Adrenal gland (tissue), 5 donors: ENCODE results near the gene RBPMS2.

Source experiments
- CTCF ChIP-seq, 6 experiments: fragments of 450-650 bp in 4 of 6; fragments of 200-600 bp in 2 of 6; sonication (generic) in 1 of 6; IDR thresholded peaks; 1 replicate in 5 of 6; 2 replicates in 1 of 6; pipeline versions ENCODE4 v1.5.1 to v1.8.0; 2016 to 2021; ENCODE audit warnings: antibody characterized with exemption in 6 of 6, mild to moderate bottlenecking in 2 of 6, moderate library complexity in 1 of 6
- POLR2A ChIP-seq, 2 donors: fragments of 450-650 bp; IDR thresholded peaks; one replicate each; pipeline ENCODE4 v1.6.1; 2017; ENCODE audit warnings: antibody characterized with exemption in 2 of 2, mild to moderate bottlenecking in 2 of 2, moderate library complexity in 1 of 2
- donor health status: DM: no; HTN: no; CAD: no.

DNA sequence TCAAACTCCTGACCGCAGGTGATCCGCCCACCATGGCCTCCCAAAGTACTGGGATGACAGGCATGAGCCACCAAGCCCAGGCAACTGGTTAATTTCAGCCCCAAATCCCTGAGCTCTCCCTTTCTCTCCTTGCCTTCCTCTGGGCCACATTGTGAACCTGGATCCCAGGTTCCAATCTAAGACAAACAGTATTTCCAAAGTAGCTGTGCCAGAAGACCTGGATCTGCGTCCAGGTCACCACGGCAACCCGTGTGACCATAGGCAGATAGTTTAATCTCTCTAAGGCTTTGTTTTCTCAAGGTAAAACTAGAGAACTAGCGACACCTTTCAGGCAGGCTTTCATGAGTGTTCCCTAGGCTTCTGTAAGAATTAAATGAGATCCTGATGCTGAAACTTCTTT lies 5.9 kb upstream of the RBPMS2 start:
- no peak for TF ChIP-seq CTCF (IDR thresholded peaks at IDR 0.05)
- no peak for TF ChIP-seq POLR2A (IDR thresholded peaks at IDR 0.05)
